Hepatocyte (in vitro differentiated cells): ENCODE measurements around the gene RFX7. TPM values are rescaled to one million over a fixed set of nuclear protein-coding genes. Genes with fewer than 3 reads are reported as not detected.
"Not testable (repeated sequence)": the region's sequence is repeated elsewhere in the genome, so short reads cannot be mapped to it uniquely, and the experiment has no call there.

Source experiments
- DNase-seq: peaks from one replicate; pipeline ENCODE4 v3.0.0-alpha.2; 2016; ENCODE audit warnings: low spot score
- H2AFZ ChIP-seq: fragments of 200-600 bp; sonication (generic); 2 replicates; pipeline ENCODE4 v1.6.0; 2016; ENCODE audit warnings: antibody characterized with exemption, mild to moderate bottlenecking
- H3K27ac ChIP-seq: fragments of 200-600 bp; sonication (generic); 2 replicates; pipeline ENCODE4 v1.5.1; 2016; ENCODE audit warnings: mild to moderate bottlenecking
- H3K27me3 ChIP-seq: fragments of 200-600 bp; sonication (generic); 2 replicates; pipeline ENCODE4 v1.6.1; 2016
- H3K36me3 ChIP-seq: fragments of 200-600 bp; sonication (generic); replicated peaks from 2 replicates; pipeline ENCODE4 v1.5.1; 2016; ENCODE audit warnings: low read depth; ENCODE audit not compliant: insufficient read depth
- H3K4me1 ChIP-seq: fragments of 200-600 bp; sonication (generic); 2 replicates; pipeline ENCODE4 v1.5.1; 2016; ENCODE audit warnings: mild to moderate bottlenecking, moderate library complexity; ENCODE audit not compliant: insufficient read depth
- H3K4me2 ChIP-seq: fragments of 200-600 bp; sonication (generic); 2 replicates; pipeline ENCODE4 v1.6.0; 2016
- H3K4me3 ChIP-seq: fragments of 200-600 bp; sonication (generic); 2 replicates; pipeline ENCODE4 v1.5.1; 2016; ENCODE audit warnings: mild to moderate bottlenecking
- H3K79me2 ChIP-seq: fragments of 200-600 bp; sonication (generic); 2 replicates; pipeline ENCODE4 v1.6.0; 2017; ENCODE audit warnings: mild to moderate bottlenecking
- H3K9me2 ChIP-seq: fragments of 200-600 bp; sonication (generic); replicated peaks from 2 replicates; pipeline ENCODE4 v1.6.0; 2017; ENCODE audit warnings: mild to moderate bottlenecking; ENCODE audit not compliant: insufficient read depth
- H3K9me3 ChIP-seq: fragments of 200-600 bp; sonication (generic); 2 replicates; pipeline ENCODE4 v1.5.1; 2016; ENCODE audit warnings: low read depth, mild to moderate bottlenecking
- H4K20me1 ChIP-seq: fragments of 200-600 bp; sonication (generic); 2 replicates; pipeline ENCODE4 v1.6.0; 2016; ENCODE audit warnings: mild to moderate bottlenecking; ENCODE audit not compliant: insufficient read depth, poor library complexity, severe bottlenecking
- CTCF ChIP-seq: fragments of 200-600 bp; sonication (generic); IDR thresholded peaks from 2 replicates; pipeline ENCODE4 v1.5.1; 2016; ENCODE audit warnings: antibody characterized with exemption, mild to moderate bottlenecking; ENCODE audit not compliant: poor library complexity
- EZH2 ChIP-seq: fragments of 200-600 bp; sonication (generic); IDR thresholded peaks from 2 replicates; pipeline ENCODE4 v1.6.1; 2016; ENCODE audit warnings: antibody characterized with exemption, mild to moderate bottlenecking, borderline replicate concordance
- EZH2phosphoT487 ChIP-seq: fragments of 200-600 bp; sonication (generic); IDR thresholded peaks from one replicate; pipeline ENCODE4 v1.6.1; 2018; ENCODE audit warnings: antibody characterized with exemption, mild to moderate bottlenecking, low read depth, moderate library complexity; ENCODE audit not compliant: unreplicated experiment, severe bottlenecking
- WGBS: methylation state at CpG from one replicate; pipeline ENCODE4 v1.1.6; 2016; ENCODE audit warnings: low lambda C conversion rate; ENCODE audit errors: missing lambda C conversion rate; 5-methylcytosine and 5-hydroxymethylcytosine counted together
- polyA plus RNA-seq: library from polyadenylated mRNA; unstranded; fragments of >200 nt; fragmentation: Nextera tagmentation; extraction: Ambion mirVana; gene quantifications from 2 replicates; pipeline ENCODE4 v1.2.1, GENCODE V29; 2016
- total RNA-seq: library from RNA; depleted of rRNA; stranded (reverse); fragments of >200 nt; gene quantifications from 2 replicates; pipeline ENCODE4 v1.2.3, GENCODE V29; 2014

Gene RFX7
- total and polyA plus RNA-seq, 2 experiments from 2014 or later: 4.3 to 8.3 TPM

GRCh38 chr15:56286213-56286612 lies 42.5 kb upstream of the RFX7 start:
- no peak overlapping the region for H3K4me3 ChIP-seq

DNA sequence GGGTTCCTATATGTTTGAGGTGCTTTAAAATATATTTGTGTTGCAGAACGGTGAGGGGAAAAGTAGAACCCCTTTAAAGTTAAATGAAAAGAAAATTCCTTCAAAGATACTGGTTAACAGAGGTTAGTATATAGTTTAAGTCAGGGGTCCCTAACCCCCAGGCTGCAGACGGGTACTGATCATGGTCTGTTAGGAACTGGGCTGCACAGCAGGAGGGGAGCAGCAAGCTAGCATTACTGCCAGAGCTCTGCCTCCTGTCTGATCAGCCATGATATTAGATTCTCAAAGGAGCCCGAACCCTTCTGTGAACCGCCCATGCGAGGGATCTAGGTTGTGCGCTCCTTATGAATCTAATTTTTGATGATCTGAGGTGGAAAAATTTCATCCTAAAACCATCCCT lies 37.5 kb upstream of the RFX7 start:
- no peaks in the 10 kb centered on the region for H3K9me3 ChIP-seq

More at GRCh38 chr15:56286213-56286612, 42.5 kb upstream of the RFX7 start:
- no peaks in the 10 kb centered on the region for H3K79me2 ChIP-seq
- no peaks in the 10 kb centered on the region for H3K4me1 ChIP-seq
- no peak for TF ChIP-seq EZH2phosphoT487
- no peak for TF ChIP-seq CTCF
- no peak for TF ChIP-seq EZH2
- H3K27ac ChIP-seq: no peak overlapping the region
- WGBS: 72% methylated on average over 3 of the region's 3 CpGs
- peaks cover 6% of the 10 kb centered on the region for H3K27me3 ChIP-seq
- no peaks in the 10 kb centered on the region for H3K9me3 ChIP-seq
- H2AFZ ChIP-seq: no peak overlapping the region
- no peak overlapping the region for H3K4me2 ChIP-seq
- no peaks in the 10 kb centered on the region for H3K9me2 ChIP-seq
- no peaks in the 10 kb centered on the region for H3K36me3 ChIP-seq
- DNase-seq: no peak
- no peaks in the 10 kb centered on the region for H4K20me1 ChIP-seq

DNA sequence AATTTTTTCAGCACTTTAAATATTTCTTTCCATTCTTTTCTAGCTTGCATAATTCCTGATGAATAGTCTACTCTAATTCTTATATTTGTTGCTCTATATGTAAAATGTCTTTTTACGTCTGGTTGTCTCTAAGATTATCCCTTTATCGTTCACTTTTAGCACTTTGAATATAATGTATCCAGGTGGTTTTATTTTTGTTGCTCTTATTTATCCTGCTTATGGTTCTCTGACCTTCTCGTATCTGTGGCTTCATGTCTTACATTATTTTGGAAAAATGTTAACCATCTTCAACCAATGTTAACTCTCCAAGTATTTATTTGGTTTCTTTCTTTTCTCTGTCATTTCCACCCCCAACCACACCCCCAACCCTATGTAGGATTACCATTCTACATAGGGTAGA lies 30.0 kb upstream of the RFX7 start:
- DNase-seq: no peak
- H3K4me3 ChIP-seq: no peak overlapping the region
- 90% methylated on average over 3 of the region's 3 CpGs for WGBS
- no peaks in the 10 kb centered on the region for H4K20me1 ChIP-seq
- H3K27me3 ChIP-seq: no peaks in the 10 kb centered on the region
- no peaks in the 10 kb centered on the region for H3K4me1 ChIP-seq
- no peaks in the 10 kb centered on the region for H3K79me2 ChIP-seq
- H3K27ac ChIP-seq: no peak overlapping the region
- H3K9me2 ChIP-seq: no peaks in the 10 kb centered on the region
- no peak overlapping the region for H2AFZ ChIP-seq
- no peak overlapping the region for H3K4me2 ChIP-seq
- no peaks in the 10 kb centered on the region for H3K9me3 ChIP-seq
- H3K36me3 ChIP-seq: no peaks in the 10 kb centered on the region
- no peak for TF ChIP-seq EZH2
- TF ChIP-seq EZH2phosphoT487: no peak
- TF ChIP-seq CTCF: no peak

More for the DNA sequence above, 37.5 kb upstream of the RFX7 start:
- Histone ChIP-seq H4K20me1 (no peaks in the 10 kb centered on the region), H2AFZ (no peak overlapping the region), H3K36me3 (no peaks in the 10 kb centered on the region), H3K4me3 (no peak overlapping the region), H3K9me2 (no peaks in the 10 kb centered on the region), H3K4me2 (no peak overlapping the region), H3K27me3 (peaks cover 18% of the 10 kb centered on the region), H3K27ac (no peak overlapping the region), H3K79me2 (no peaks in the 10 kb centered on the region), H3K4me1 (no peaks in the 10 kb centered on the region)
- WGBS: 81% methylated on average over 6 of the region's 6 CpGs
- TF ChIP-seq EZH2: no peak
- TF ChIP-seq EZH2phosphoT487: no peak
- no peak for TF ChIP-seq CTCF
- DNase-seq: no peak

- Histone ChIP-seq H3K79me2 (no peaks in the 10 kb centered on the region), H4K20me1 (no peaks in the 10 kb centered on the region), H3K27me3 (no peaks in the 10 kb centered on the region), H2AFZ (no peak overlapping the region), H3K4me3 (no peak overlapping the region), H3K4me1 (no peaks in the 10 kb centered on the region), H3K9me3 (no peaks in the 10 kb centered on the region), H3K27ac (no peak overlapping the region), H3K9me2 (no peaks in the 10 kb centered on the region), H3K36me3 (no peaks in the 10 kb centered on the region), H3K4me2 (no peak overlapping the region)
- WGBS: 77% methylated on average over 1 of the region's 1 CpG
- no peak for DNase-seq
- TF ChIP-seq CTCF (no peak), EZH2phosphoT487 (no peak), EZH2 (no peak)
These were observed 28.8 kb upstream of the RFX7 start for GRCh38 chr15:56272454-56272853.

DNA sequence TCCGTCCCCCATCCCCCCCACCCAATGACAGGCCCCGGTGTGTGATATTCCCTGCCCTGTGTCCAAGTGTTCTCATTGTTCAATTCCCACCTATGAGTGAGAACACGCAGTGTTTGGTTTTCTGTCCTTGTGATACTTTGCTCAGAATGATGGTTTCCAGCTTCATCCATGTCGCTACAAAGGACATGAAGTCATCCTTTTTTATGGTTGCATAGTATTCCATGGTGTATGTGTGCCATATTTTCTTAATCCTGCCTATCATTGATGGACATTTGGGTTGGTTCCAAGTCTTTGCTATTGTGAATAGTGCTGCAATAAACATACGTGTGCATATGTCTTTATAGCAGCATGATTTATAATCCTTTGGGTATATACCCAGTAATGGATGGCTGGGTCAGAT lies 22.8 kb upstream of the RFX7 start:
- H3K36me3 ChIP-seq, H3K27ac ChIP-seq: not testable (repeated sequence)
- WGBS: 86% methylated on average over 5 of the region's 5 CpGs

More for the DNA sequence above, 22.8 kb upstream of the RFX7 start:
- H2AFZ ChIP-seq, H3K79me2 ChIP-seq, H3K4me1 ChIP-seq, H4K20me1 ChIP-seq, H3K27me3 ChIP-seq, DNase-seq, H3K9me3 ChIP-seq, H3K4me3 ChIP-seq, H3K9me2 ChIP-seq, H3K4me2 ChIP-seq: not testable (repeated sequence)
